Right forelimb (tissue), 1 donor: Measurements from ENCODE around the gene NKD1.
A peak's percentile ranks its signal among the peaks of the same experiment; 100 is the strongest.

ENCODE experiments used
- DNase-seq: peaks from one replicate; pipeline ENCODE4 v3.0.0-alpha.2; 2018

Gene NKD1

GRCh38 chr16:50580180-50580798 is 32.1 kb downstream of the NKD1 start:
- no peak for DNase-seq

DNA sequence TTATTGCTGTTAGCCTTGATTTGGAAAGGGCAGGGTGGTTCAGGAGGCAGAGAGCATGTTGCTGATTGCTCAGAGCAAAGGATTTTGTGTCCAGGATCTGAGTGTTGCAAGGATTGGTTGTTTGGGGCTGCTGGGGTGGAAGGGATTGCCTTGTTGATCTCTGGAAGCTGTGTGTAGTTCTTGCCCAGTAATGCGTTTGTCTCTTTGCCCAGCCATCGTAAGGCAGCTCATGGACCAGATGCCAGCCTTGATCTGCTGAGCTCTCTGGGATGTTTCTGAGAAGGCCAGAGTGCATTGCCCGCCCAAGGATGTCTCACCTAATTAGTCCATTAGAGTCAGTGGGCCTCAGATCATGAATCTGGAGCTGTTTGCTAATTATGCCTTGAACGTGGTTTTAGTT is 33.6 kb downstream of the NKD1 start:
- DNase-seq: no peak

GRCh38 chr16:50583211-50583610 is 35.0 kb downstream of the NKD1 start:
- no peak for DNase-seq

- DNase-seq: no peak
Observed at GRCh38 chr16:50584033-50584722, 36.0 kb downstream of the NKD1 start.

- DNase-seq: peak; percentile 87
Observed at GRCh38 chr16:50585331-50585776, 37.2 kb downstream of the NKD1 start.

- no peak for DNase-seq
Observed at GRCh38 chr16:50587543-50587942, 39.3 kb downstream of the NKD1 start.

DNA sequence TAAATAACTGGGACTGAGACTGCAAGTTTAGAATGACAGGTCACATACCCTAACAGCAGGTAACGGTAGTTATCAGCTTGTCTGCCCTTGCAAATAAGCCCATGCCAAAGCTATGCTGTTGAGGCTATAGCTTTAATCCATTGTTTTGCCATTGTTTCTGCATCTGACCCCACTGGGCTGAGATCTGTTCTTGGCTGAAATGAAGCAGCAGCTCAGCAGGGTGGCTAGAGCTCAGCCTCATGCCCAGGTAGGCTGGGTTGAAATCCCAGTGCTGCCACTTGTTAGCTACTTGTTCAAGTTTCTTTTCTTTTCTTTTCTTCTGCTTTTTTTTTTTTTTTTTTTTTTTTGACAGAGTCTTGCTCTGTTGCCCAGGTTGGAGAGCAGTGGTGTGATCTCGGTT is 40.1 kb downstream of the NKD1 start:
- DNase-seq: no peak

DNA sequence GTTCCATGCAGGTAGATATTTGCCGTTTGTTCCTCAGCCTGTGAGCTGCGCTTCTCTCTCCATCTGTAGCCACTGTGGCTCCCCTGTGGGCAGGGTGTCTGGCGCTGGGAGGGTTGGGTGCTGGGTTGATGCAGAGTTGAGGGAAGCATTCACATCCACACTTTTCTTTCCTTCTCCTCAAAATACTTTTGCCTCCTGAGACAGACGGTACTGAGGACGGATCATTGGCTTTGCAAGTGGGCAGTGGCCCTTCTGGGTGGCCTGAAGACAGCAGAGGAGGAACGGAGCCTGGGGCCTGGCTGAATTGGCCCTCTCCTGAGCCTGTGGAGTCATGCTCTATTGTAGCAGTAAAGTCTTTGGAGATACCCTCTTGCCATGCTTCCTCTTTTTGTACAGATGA is 43.0 kb downstream of the NKD1 start:
- DNase-seq: no peak

DNA sequence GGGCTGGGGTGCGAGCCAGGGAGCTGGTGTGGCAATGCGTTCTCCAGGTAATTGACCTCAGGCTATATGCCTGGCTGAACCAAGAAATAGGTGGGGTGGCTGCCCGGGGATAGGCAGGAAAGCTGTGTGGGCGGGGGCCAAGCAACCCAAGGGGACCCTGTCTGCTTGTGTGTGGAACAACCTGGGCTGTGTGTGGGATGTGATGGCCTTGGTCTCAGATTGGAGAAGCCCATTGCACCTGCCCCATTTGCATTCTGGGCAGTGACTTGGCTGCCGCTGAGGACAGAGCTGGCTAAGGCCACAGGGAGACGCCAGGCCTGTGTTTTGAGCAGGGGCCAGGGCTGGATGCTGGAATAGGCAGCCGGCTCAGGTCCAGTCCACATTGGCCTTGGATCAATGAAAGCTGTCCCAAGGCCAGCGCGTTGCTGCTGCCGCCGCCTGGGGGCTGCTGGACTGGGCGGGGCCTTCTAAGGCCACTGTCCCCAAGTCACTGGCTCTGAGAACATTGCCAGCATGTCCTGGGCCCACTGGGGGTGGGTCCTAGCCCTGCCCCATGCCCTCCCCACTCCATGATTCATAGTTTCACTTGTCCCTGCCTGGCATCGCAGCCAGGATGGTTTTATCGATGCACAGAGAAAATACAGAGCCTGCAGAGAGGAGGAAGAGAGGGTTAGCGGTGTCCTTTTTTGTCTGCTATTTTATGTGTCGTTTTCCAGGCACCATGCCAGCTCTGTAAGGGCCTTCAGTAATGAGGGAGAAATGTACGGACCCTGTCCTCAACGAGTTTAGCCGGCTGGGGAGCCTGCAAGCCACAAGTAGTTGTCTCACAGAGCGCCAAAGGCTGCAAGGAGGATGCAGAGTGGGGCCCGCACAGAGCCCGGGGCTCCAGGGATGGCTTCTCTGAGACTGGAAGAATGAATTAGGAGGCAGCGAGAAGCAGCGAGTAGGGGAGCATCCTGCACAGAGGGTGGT is 43.9 kb downstream of the NKD1 start:
- DNase-seq: peak; percentile 73

DNA sequence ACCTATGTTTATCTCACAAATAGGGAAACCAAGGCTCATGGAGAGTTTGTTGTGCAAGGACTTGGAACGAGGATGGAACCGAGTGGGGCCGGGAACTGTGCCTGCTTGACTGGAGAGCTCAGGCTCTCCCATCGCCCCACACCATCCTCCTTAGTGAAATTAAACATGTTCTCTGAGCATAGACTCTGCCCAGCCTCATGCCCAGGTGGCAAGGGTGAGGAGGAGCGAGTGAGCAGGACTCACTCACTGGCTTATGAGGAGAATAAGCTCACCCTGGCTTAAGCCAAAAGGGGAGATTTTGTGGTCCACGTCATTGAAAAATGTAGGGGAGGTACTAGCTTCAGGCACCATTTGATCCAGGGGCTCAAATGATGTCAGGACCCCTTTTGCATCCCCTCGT is 44.8 kb downstream of the NKD1 start:
- DNase-seq: no peak

- DNase-seq: no peak
Observed at GRCh38 chr16:50593410-50594150, 45.4 kb downstream of the NKD1 start.

DNA sequence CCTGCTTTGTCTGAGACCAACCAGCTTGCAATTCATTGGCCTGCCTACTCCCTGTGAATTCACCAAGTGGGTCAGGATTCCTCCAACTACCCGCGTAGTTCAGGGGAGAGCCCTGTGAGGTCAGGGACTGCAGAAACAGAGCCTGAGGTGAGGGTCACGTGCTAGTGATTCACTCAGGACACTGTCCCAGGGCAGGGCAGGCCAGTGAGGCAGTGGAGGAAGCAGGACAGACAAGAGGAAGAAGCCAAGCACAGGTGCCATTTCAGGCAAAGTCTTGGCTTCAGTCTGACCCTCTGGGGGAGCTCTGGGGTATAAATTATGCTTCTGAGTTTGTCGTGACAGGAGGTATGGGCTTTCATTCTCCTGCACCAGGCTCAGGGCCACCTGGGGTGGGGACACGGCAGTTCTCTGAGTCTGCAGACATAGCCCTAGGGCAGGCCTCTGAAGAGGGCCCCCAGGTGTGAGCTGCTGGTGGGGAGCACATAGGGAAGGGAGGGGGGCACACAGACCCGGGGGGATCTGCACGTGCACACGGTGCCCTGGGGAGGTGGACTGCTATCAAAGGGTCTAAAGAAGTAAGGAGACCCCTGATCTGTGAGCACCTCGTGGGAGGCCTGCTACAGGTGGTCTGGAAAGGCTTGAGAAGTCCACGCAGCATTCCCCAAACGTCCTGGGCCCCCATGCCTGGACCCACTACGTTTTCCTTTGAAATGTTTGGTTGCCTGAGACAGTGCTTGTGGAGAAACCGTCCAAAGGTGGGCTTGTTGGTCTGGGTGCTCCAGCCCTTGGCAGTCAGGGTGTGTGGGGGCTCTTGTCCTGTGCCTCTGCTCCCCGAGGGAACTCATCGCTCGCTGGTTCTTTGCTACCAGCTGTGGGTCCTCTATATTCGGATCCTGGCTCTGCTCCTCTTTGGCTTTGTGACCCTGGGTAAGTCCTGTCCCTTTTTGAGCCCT is 46.4 kb downstream of the NKD1 start:
- DNase-seq: no peak

DNA sequence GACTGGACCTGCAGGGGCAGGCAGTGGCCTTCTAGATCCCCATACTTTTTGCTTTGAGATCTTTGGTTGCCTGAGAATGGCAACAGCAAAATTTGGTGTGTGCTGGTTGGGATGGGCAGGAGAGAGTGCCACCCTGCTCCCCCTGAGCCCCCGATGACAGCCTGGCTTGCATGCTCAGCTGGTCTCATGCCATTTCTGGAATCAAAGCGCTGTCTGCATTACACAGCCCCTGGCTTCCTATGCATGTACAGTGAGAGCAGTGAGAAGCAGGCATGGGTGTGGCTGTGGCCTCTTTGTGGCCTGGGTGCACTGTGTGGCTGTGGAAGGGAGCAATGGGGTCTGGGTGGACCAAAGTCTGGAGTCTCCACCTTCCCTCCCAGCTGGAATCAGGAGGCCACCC is 47.7 kb downstream of the NKD1 start:
- no peak for DNase-seq

GRCh38 chr16:50596762-50597450 is 48.7 kb downstream of the NKD1 start:
- DNase-seq: no peak

DNA sequence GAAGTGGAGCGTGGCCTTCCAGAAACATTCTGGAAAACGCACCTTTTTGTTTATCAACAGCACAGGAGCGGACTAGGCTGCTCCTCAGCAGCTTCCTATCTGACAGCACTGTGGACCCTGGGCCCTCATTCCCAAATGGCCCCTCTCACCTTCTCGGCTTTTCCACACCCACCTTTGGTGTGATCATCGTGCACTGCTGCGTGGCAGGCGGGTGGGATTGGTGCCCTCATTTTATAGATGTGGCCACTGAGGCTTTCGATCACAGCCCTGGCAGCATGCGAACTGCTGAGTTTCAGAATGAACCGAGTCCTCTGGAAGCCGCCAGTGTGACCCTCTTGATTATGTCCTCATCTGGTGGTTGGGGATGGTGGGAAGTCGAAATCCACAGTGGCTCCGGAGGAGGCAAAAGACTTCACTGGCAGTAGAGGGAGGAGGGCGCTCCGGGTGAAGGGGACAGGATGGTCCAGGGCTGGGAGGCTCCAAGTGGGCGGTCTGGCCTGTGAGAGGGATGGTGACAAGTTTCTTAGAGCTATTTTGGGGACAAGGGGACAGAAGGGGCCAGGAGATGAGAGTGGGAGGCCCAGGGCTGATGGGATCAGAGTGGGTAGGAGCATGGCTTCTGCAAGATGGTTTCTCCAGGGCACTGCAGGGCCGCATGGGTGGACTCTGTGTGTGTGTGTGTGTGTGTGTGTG is 49.5 kb downstream of the NKD1 start:
- no peak for DNase-seq

GRCh38 chr16:50598256-50598894 is 50.2 kb downstream of the NKD1 start:
- DNase-seq: no peak

DNA sequence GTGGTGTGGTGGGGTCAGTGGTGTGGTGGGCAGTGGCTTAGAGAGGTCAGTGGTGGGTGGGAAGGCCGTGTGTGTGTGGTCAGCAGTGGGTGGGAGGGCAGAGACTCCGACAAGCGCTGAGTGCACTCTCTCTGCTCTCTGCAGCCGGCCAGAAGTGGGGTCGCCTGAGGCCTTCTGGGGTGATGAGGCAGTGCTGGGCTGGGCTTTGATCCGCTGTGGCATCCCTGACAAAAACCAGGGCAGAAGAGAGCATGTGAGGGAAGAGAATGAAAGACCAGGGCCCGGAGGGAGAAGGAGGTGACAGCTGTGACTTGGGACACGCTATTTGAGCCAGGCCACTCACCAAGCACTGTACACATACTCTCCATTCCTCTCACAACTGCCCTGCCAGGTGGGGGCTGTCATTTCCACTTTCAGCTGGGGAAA is 50.8 kb downstream of the NKD1 start:
- no peak for DNase-seq

GRCh38 chr16:50599494-50599893 is 51.3 kb downstream of the NKD1 start:
- no peak for DNase-seq

GRCh38 chr16:50600582-50601283 is 52.5 kb downstream of the NKD1 start:
- no peak for DNase-seq
